RCC 7860 (cell line): ENCODE measurements around the gene ATP2B2.
A peak's percentile ranks its signal among the peaks of the same experiment; 100 is the strongest.

Source experiments
- DNase-seq: peaks from one replicate; pipeline ENCODE4 v3.0.0-alpha.2; 2015; ENCODE audit warnings: low spot score
- FAIRE-seq: peaks from 2 replicates; lab custom pipeline; 2012; peaks lifted over from hg19 to GRCh38; lab: Jason Lieb, UNC

The ATP2B2 gene

GRCh38 chr3:10495614-10496013 is 9.8 kb downstream of the ATP2B2 start:
- no peak for DNase-seq
- no peak for FAIRE-seq

GRCh38 chr3:10495003-10495402 is 10.4 kb downstream of the ATP2B2 start:
- DNase-seq, result peak; percentile 5
- no peak for FAIRE-seq

GRCh38 chr3:10494180-10494579 is 11.2 kb downstream of the ATP2B2 start:
- FAIRE-seq (no peak), DNase-seq (no peak)

- no peak for DNase-seq
- FAIRE-seq, result no peak
Measured at GRCh38 chr3:10493202-10493589, 12.2 kb downstream of the ATP2B2 start.

GRCh38 chr3:10492364-10493201 is 12.8 kb downstream of the ATP2B2 start:
- FAIRE-seq, result no peak
- DNase-seq, result no peak

GRCh38 chr3:10489746-10490483 is 15.5 kb downstream of the ATP2B2 start:
- FAIRE-seq (no peak), DNase-seq (no peak)

- FAIRE-seq (no peak), DNase-seq (no peak)
Measured at GRCh38 chr3:10487988-10488633, 17.3 kb downstream of the ATP2B2 start.

- no peak for DNase-seq
- no peak for FAIRE-seq
Measured at GRCh38 chr3:10485806-10486205, 19.6 kb downstream of the ATP2B2 start.

- no peak for FAIRE-seq
Measured at GRCh38 chr3:10485380-10485779, 20.0 kb downstream of the ATP2B2 start.

GRCh38 chr3:10484709-10485108 is 20.7 kb downstream of the ATP2B2 start:
- FAIRE-seq, result no peak

More at GRCh38 chr3:10485380-10485779, 20.0 kb downstream of the ATP2B2 start:
- DNase-seq, result no peak

GRCh38 chr3:10483686-10484345 is 21.6 kb downstream of the ATP2B2 start:
- FAIRE-seq (no peak), DNase-seq (no peak)

More at GRCh38 chr3:10484709-10485108, 20.7 kb downstream of the ATP2B2 start:
- DNase-seq, result no peak

GRCh38 chr3:10483364-10483675 is 22.1 kb downstream of the ATP2B2 start:
- FAIRE-seq (no peak), DNase-seq (no peak)

- no peak for FAIRE-seq
Measured at GRCh38 chr3:10482631-10483363, 22.6 kb downstream of the ATP2B2 start.

GRCh38 chr3:10480871-10481378 is 24.5 kb downstream of the ATP2B2 start:
- DNase-seq (no peak), FAIRE-seq (no peak)

More at GRCh38 chr3:10482631-10483363, 22.6 kb downstream of the ATP2B2 start:
- DNase-seq, result no peak

- FAIRE-seq (no peak), DNase-seq (no peak)
Measured at GRCh38 chr3:10479311-10479710, 26.1 kb downstream of the ATP2B2 start.

- no peak for FAIRE-seq
Measured at GRCh38 chr3:10475983-10476382, 29.4 kb downstream of the ATP2B2 start.

GRCh38 chr3:10474847-10475246 is 30.5 kb downstream of the ATP2B2 start:
- FAIRE-seq, result no peak

More at GRCh38 chr3:10475983-10476382, 29.4 kb downstream of the ATP2B2 start:
- DNase-seq, result no peak

GRCh38 chr3:10474275-10474646 is 31.1 kb downstream of the ATP2B2 start:
- DNase-seq (no peak), FAIRE-seq (no peak)

More at GRCh38 chr3:10474847-10475246, 30.5 kb downstream of the ATP2B2 start:
- DNase-seq, result no peak

- FAIRE-seq, result no peak
- DNase-seq, result no peak
Measured at GRCh38 chr3:10473581-10474274, 31.7 kb downstream of the ATP2B2 start.
